ENCODE results near the gene PFDN2. TPM values are rescaled to one million over a fixed set of nuclear protein-coding genes. Genes with fewer than 3 reads are reported as not detected.

The PFDN2 gene
- total and polyA plus RNA-seq, 8 donors = 42.5 to 57.0 (median 51.8) TPM

- peaks cover 8 to 69% of the 10 kb centered on the region in 2 donors for H3K4me1 ChIP-seq
- H3K27me3 ChIP-seq = no peaks in the 10 kb centered on the region
- peak overlapping the region; percentile 58 to 68 for H3K4me3 ChIP-seq
- H3K9me3 ChIP-seq = no peaks in the 10 kb centered on the region
- intact Hi-C loops (cut with DNase I) = no loop called here
- H3K27ac ChIP-seq = peak overlapping the region; percentile 95 to 97
- DNase-seq (peak in 1 of 4 donors; percentile 43), ATAC-seq (peak; percentile 37)
- H3K36me3 ChIP-seq = peaks cover 0 to 26% of the 10 kb centered on the region in 2 donors
- TF ChIP-seq, protein P1, sequence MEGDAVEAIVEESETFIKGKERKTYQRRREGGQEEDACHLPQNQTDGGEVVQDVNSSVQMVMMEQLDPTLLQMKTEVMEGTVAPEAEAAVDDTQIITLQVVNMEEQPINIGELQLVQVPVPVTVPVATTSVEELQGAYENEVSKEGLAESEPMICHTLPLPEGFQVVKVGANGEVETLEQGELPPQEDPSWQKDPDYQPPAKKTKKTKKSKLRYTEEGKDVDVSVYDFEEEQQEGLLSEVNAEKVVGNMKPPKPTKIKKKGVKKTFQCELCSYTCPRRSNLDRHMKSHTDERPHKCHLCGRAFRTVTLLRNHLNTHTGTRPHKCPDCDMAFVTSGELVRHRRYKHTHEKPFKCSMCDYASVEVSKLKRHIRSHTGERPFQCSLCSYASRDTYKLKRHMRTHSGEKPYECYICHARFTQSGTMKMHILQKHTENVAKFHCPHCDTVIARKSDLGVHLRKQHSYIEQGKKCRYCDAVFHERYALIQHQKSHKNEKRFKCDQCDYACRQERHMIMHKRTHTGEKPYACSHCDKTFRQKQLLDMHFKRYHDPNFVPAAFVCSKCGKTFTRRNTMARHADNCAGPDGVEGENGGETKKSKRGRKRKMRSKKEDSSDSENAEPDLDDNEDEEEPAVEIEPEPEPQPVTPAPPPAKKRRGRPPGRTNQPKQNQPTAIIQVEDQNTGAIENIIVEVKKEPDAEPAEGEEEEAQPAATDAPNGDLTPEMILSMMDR (IDR thresholded peaks at IDR 0.05) = no peak
Observed at GRCh38 chr1:161131523-161132409, 13.9 kb upstream of the PFDN2 start.

DNA sequence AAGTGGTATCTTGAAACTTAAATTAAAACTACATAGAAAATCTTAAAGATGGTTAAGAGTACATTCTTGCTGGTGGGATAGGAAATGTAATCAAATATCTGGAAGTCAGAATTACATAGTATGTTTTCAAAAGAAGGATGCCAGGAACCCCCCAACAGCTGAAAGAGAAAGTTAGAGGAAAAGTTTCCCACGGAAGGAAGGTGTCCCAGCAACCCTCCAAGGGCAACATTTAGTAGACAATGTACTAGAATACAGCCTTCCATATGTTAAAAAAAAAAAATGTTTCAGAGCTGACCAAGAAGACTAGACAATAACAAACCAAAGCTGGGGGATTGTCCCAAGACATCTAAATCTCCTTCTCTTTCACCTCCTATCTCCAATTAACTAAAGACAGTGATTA lies 12.4 kb upstream of the PFDN2 start:
- Histone ChIP-seq H3K4me3 (no peak overlapping the region), H3K4me1 (peaks cover 8 to 75% of the 10 kb centered on the region in 2 donors), H3K27me3 (no peaks in the 10 kb centered on the region), H3K27ac (peak overlapping the region in 1 of 2 donors; percentile 97), H3K9me3 (no peaks in the 10 kb centered on the region), H3K36me3 (peaks cover 0 to 40% of the 10 kb centered on the region in 2 donors)
- TF ChIP-seq, protein P1 (IDR thresholded peaks at IDR 0.05) = no peak
- no peak for DNase-seq
- ATAC-seq = no peak
- intact Hi-C loops (cut with DNase I) = no loop called here

GRCh38 chr1:161128591-161129420 lies 11.0 kb upstream of the PFDN2 start:
- peak overlapping the region in 1 of 2 donors; percentile 11 for H3K27ac ChIP-seq
- ATAC-seq = no peak
- H3K4me1 ChIP-seq = peaks cover 6 to 65% of the 10 kb centered on the region in 2 donors
- intact Hi-C loops (cut with DNase I) = no loop called here
- H3K9me3 ChIP-seq = no peaks in the 10 kb centered on the region
- peaks cover 6 to 54% of the 10 kb centered on the region in 2 donors for H3K36me3 ChIP-seq
- TF ChIP-seq, protein P1 (IDR thresholded peaks at IDR 0.05) = no peak
- DNase-seq = no peak
- no peaks in the 10 kb centered on the region for H3K27me3 ChIP-seq
- no peak overlapping the region for H3K4me3 ChIP-seq

GRCh38 chr1:161127649-161128048 lies 9.8 kb upstream of the PFDN2 start:
- peaks cover 7 to 66% of the 10 kb centered on the region in 2 donors for H3K36me3 ChIP-seq
- TF ChIP-seq, protein P1 (IDR thresholded peaks at IDR 0.05) = no peak
- no peak for ATAC-seq
- peak overlapping the region in 1 of 2 donors; percentile 62 for H3K27ac ChIP-seq
- no peaks in the 10 kb centered on the region for H3K27me3 ChIP-seq
- H3K9me3 ChIP-seq = no peaks in the 10 kb centered on the region
- intact Hi-C loops (cut with DNase I) = no loop called here
- no peak for DNase-seq
- H3K4me3 ChIP-seq = no peak overlapping the region
- H3K4me1 ChIP-seq = peaks cover 5 to 65% of the 10 kb centered on the region in 2 donors

DNA sequence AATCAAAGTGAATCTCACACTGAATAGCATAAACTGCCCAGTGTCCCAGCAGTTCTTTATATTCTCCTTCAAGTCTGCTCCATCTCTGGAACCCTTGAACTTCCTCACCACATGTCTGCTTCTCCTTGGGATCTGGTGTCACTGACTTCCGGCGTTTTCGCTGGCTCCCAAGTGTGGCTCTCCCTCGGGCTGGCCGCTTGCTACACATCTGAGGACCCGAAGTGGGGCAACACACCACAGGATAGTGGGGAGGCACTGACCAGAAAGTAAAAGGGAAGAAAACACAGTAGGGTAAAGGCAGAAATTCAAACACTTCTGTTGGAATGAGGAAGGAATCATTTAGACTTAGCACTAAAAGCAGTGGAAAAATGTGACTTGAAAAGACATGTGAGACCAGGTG lies 5.1 kb upstream of the PFDN2 start:
- TF ChIP-seq, protein P1 (IDR thresholded peaks at IDR 0.05) = no peak
- no peak for DNase-seq
- no peak overlapping the region for H3K27ac ChIP-seq
- peaks cover 10 to 68% of the 10 kb centered on the region in 2 donors for H3K4me1 ChIP-seq
- H3K27me3 ChIP-seq = no peaks in the 10 kb centered on the region
- no peak for ATAC-seq
- H3K4me3 ChIP-seq = no peak overlapping the region
- H3K36me3 ChIP-seq = peaks cover 7 to 81% of the 10 kb centered on the region in 2 donors
- intact Hi-C loops (cut with DNase I) = no loop called here
- no peaks in the 10 kb centered on the region for H3K9me3 ChIP-seq
